Trophoblast cell (in vitro differentiated cells and primary cell): ENCODE measurements around the gene ADAMTSL3.

Source experiments
- DNase-seq, 2 donors: peaks; one replicate each; pipeline ENCODE4 v3.0.0-alpha.2; 2016
- H2AFZ ChIP-seq: 2 replicates; pipeline ENCODE4 v1.6.1; 2013; ENCODE audit warnings: low read length, moderate library complexity, mild to moderate bottlenecking; ENCODE audit not compliant: insufficient read depth, poor library complexity
- H2AK5ac ChIP-seq: 2 replicates; pipeline ENCODE4 v1.6.1; 2013; ENCODE audit warnings: mild to moderate bottlenecking, low read length
- H2BK120ac ChIP-seq: 2 replicates; pipeline ENCODE4 v1.6.1; 2013; ENCODE audit warnings: low read length, mild to moderate bottlenecking, moderate library complexity; ENCODE audit not compliant: insufficient read depth, poor library complexity
- H2BK12ac ChIP-seq: 2 replicates; pipeline ENCODE4 v1.6.1; 2013; ENCODE audit warnings: mild to moderate bottlenecking, low read length, moderate library complexity
- H2BK5ac ChIP-seq: 2 replicates; pipeline ENCODE4 v1.6.1; 2013; ENCODE audit warnings: low read length, low read depth, moderate library complexity, mild to moderate bottlenecking; ENCODE audit not compliant: poor library complexity
- H3K14ac ChIP-seq: 2 replicates; pipeline ENCODE4 v1.6.1; 2013; ENCODE audit warnings: mild to moderate bottlenecking, low read length
- H3K18ac ChIP-seq: 2 replicates; pipeline ENCODE4 v1.6.1; 2013; ENCODE audit warnings: mild to moderate bottlenecking, low read length
- H3K23ac ChIP-seq: 2 replicates; pipeline ENCODE4 v1.6.1; 2013; ENCODE audit warnings: low read length
- H3K27ac ChIP-seq: 2 replicates; pipeline ENCODE4 v1.5.1; 2013; ENCODE audit warnings: low read depth, mild to moderate bottlenecking, inconsistent platforms, low read length, moderate library complexity
- H3K27me3 ChIP-seq: 2 replicates; pipeline ENCODE4 v1.6.1; 2013; ENCODE audit warnings: inconsistent platforms, mild to moderate bottlenecking, low read length, moderate library complexity; ENCODE audit not compliant: insufficient read depth
- H3K36me3 ChIP-seq, 2 experiments: 1 replicate in 1 of 2; 2 replicates in 1 of 2; pipeline ENCODE4 v1.6.1; 2013; ENCODE audit warnings: low read length in 2 of 2, mild to moderate bottlenecking in 2 of 2, moderate library complexity in 1 of 2; ENCODE audit not compliant: insufficient read depth in 2 of 2, control insufficient read depth in 1 of 2
- H3K4ac ChIP-seq: 2 replicates; pipeline ENCODE4 v1.6.1; 2013; ENCODE audit warnings: low read depth, mild to moderate bottlenecking, low read length, moderate library complexity
- H3K4me1 ChIP-seq, 2 experiments: 1 replicate in 1 of 2; 2 replicates in 1 of 2; pipeline ENCODE4 v1.6.1; 2013; ENCODE audit warnings: low read length in 2 of 2, mild to moderate bottlenecking in 2 of 2, moderate library complexity in 1 of 2; ENCODE audit not compliant: insufficient read depth in 2 of 2, control insufficient read depth in 1 of 2
- H3K4me2 ChIP-seq: 2 replicates; pipeline ENCODE4 v1.6.1; 2013; ENCODE audit warnings: inconsistent platforms, mild to moderate bottlenecking, low read length, moderate library complexity
- H3K4me3 ChIP-seq: 2 replicates; pipeline ENCODE4 v1.5.1; 2013; ENCODE audit warnings: mild to moderate bottlenecking, low read depth, low read length, inconsistent platforms
- H3K79me1 ChIP-seq: one replicate; pipeline ENCODE4 v1.6.1; 2013; ENCODE audit warnings: low read length
- H3K79me2 ChIP-seq: 2 replicates; pipeline ENCODE4 v1.6.1; 2013; ENCODE audit warnings: low read length, mild to moderate bottlenecking; ENCODE audit not compliant: control insufficient read depth, insufficient read depth, poor library complexity
- H3K9ac ChIP-seq: 2 replicates; pipeline ENCODE4 v1.6.1; 2013; ENCODE audit warnings: mild to moderate bottlenecking, low read length
- H3K9me3 ChIP-seq: 2 replicates; pipeline ENCODE4 v1.6.1; 2013; ENCODE audit warnings: low read depth, mild to moderate bottlenecking, control low read depth, inconsistent platforms, low read length; ENCODE audit not compliant: insufficient read depth
- H4K12ac ChIP-seq: 2 replicates; pipeline ENCODE4 v1.6.1; 2013; ENCODE audit warnings: low read depth, mild to moderate bottlenecking, low read length, moderate library complexity
- H4K8ac ChIP-seq: 2 replicates; pipeline ENCODE4 v1.6.1; 2013; ENCODE audit warnings: low read depth, mild to moderate bottlenecking, low read length, moderate library complexity
- H4K91ac ChIP-seq: one replicate; pipeline ENCODE4 v1.6.1; 2013; ENCODE audit warnings: low read depth, mild to moderate bottlenecking, low read length, moderate library complexity
- WGBS: extraction: QIAGEN DNeasy Blood & Tissue Kit; methylation state at CpG from one replicate; pipeline ENCODE4 v1.1.7; 2013; ENCODE audit warnings: missing lambda C conversion rate; ENCODE audit not compliant: insufficient read length, insufficient coverage; ENCODE audit errors: extremely low coverage; 5-methylcytosine and 5-hydroxymethylcytosine counted together

ADAMTSL3 gene

GRCh38 chr15:83971992-83972391, 318.1 kb downstream of the ADAMTSL3 start:
- Histone ChIP-seq H3K4me2 (no peak overlapping the region), H3K4me3 (no peak overlapping the region), H3K36me3 (no peaks in the 10 kb centered on the region), H2BK120ac (no peak overlapping the region), H3K23ac (no peak overlapping the region), H3K79me1 (no peaks in the 10 kb centered on the region), H2AK5ac (no peak overlapping the region), H2AFZ (no peak overlapping the region), H2BK12ac (no peak overlapping the region), H3K14ac (no peak overlapping the region), H3K27me3 (no peaks in the 10 kb centered on the region), H3K9me3 (peaks cover 6% of the 10 kb centered on the region), H2BK5ac (no peak overlapping the region), H3K4me1 (no peaks in the 10 kb centered on the region), H3K9ac (no peak overlapping the region), H3K4ac (no peak overlapping the region), H4K91ac (no peak overlapping the region), H4K8ac (no peak overlapping the region), H3K79me2 (no peaks in the 10 kb centered on the region), H3K27ac (no peak overlapping the region), H3K18ac (no peak overlapping the region), H4K12ac (no peak overlapping the region)
- no CpG with 5 or more reads among the region's 3 CpGs for WGBS
- peak; percentile 57 to 69 for DNase-seq

- H3K9me3 ChIP-seq = peaks cover 12% of the 10 kb centered on the region
- H4K8ac ChIP-seq = no peak overlapping the region
- H3K79me1 ChIP-seq = no peaks in the 10 kb centered on the region
- H3K27ac ChIP-seq = no peak overlapping the region
- no peak overlapping the region for H2AK5ac ChIP-seq
- no peak overlapping the region for H2BK12ac ChIP-seq
- H3K4ac ChIP-seq = no peak overlapping the region
- peak in 1 of 2 donors; percentile 15 for DNase-seq
- no peak overlapping the region for H3K4me2 ChIP-seq
- H3K4me1 ChIP-seq = no peaks in the 10 kb centered on the region
- H3K27me3 ChIP-seq = no peaks in the 10 kb centered on the region
- no peak overlapping the region for H2AFZ ChIP-seq
- H3K23ac ChIP-seq = no peak overlapping the region
- no peaks in the 10 kb centered on the region for H3K36me3 ChIP-seq
- H3K18ac ChIP-seq = no peak overlapping the region
- H2BK120ac ChIP-seq = no peak overlapping the region
- H3K9ac ChIP-seq = no peak overlapping the region
- H4K91ac ChIP-seq = no peak overlapping the region
- WGBS = no CpG with 5 or more reads among the region's 3 CpGs
- no peaks in the 10 kb centered on the region for H3K79me2 ChIP-seq
- no peak overlapping the region for H3K14ac ChIP-seq
- H3K4me3 ChIP-seq = no peak overlapping the region
- H2BK5ac ChIP-seq = no peak overlapping the region
- no peak overlapping the region for H4K12ac ChIP-seq
Measured at GRCh38 chr15:83973816-83974215, 319.9 kb downstream of the ADAMTSL3 start.

GRCh38 chr15:83977992-83978391, 324.1 kb downstream of the ADAMTSL3 start:
- no peak overlapping the region for H3K23ac ChIP-seq
- no peaks in the 10 kb centered on the region for H3K36me3 ChIP-seq
- no peak overlapping the region for H2AK5ac ChIP-seq
- H3K79me2 ChIP-seq = no peaks in the 10 kb centered on the region
- no peak overlapping the region for H4K8ac ChIP-seq
- no peak overlapping the region for H2BK120ac ChIP-seq
- no peak overlapping the region for H2BK12ac ChIP-seq
- no peaks in the 10 kb centered on the region for H3K4me1 ChIP-seq
- no peaks in the 10 kb centered on the region for H3K79me1 ChIP-seq
- no peak overlapping the region for H2BK5ac ChIP-seq
- no peak overlapping the region for H4K12ac ChIP-seq
- no peak overlapping the region for H3K4ac ChIP-seq
- H3K18ac ChIP-seq = no peak overlapping the region
- H3K27me3 ChIP-seq = no peaks in the 10 kb centered on the region
- no peak overlapping the region for H3K9ac ChIP-seq
- no peak overlapping the region for H3K4me3 ChIP-seq
- no peak overlapping the region for H3K14ac ChIP-seq
- H2AFZ ChIP-seq = no peak overlapping the region
- H3K27ac ChIP-seq = no peak overlapping the region
- no peak overlapping the region for H3K4me2 ChIP-seq
- H4K91ac ChIP-seq = no peak overlapping the region
- no peak for DNase-seq
- peaks cover 15% of the 10 kb centered on the region for H3K9me3 ChIP-seq

GRCh38 chr15:83978588-83978987, 324.7 kb downstream of the ADAMTSL3 start:
- H3K18ac ChIP-seq = no peak overlapping the region
- no peak overlapping the region for H4K12ac ChIP-seq
- no peak overlapping the region for H4K91ac ChIP-seq
- no peaks in the 10 kb centered on the region for H3K36me3 ChIP-seq
- no peak overlapping the region for H3K9ac ChIP-seq
- H3K23ac ChIP-seq = no peak overlapping the region
- no peak for DNase-seq
- no peaks in the 10 kb centered on the region for H3K4me1 ChIP-seq
- no peaks in the 10 kb centered on the region for H3K27me3 ChIP-seq
- H2BK120ac ChIP-seq = no peak overlapping the region
- no peak overlapping the region for H3K27ac ChIP-seq
- H2AFZ ChIP-seq = no peak overlapping the region
- H2BK12ac ChIP-seq = no peak overlapping the region
- H2AK5ac ChIP-seq = no peak overlapping the region
- H3K9me3 ChIP-seq = peaks cover 15% of the 10 kb centered on the region
- H2BK5ac ChIP-seq = no peak overlapping the region
- H3K79me2 ChIP-seq = no peaks in the 10 kb centered on the region
- H3K4me2 ChIP-seq = no peak overlapping the region
- no peak overlapping the region for H3K4me3 ChIP-seq
- H3K4ac ChIP-seq = no peak overlapping the region
- no peak overlapping the region for H3K14ac ChIP-seq
- H4K8ac ChIP-seq = no peak overlapping the region
- WGBS = no CpG with 5 or more reads among the region's 3 CpGs
- H3K79me1 ChIP-seq = no peaks in the 10 kb centered on the region
